K562 (cell line): ENCODE measurements around the gene DOK3. TPM values are rescaled to one million over a fixed set of nuclear protein-coding genes. Genes with fewer than 3 reads are reported as not detected.

Experiments used
- ATAC-seq: fragments of 200-7000 bp; cut with Tn5 transposase; 3 replicates; pipeline ENCODE4 v1.9.1; 2020; ENCODE audit warnings: moderate library complexity
- BruUV-seq: library from RNA; stranded (reverse); fragments of 400-500 nt; replicated peaks from 2 replicates; lab custom pipeline; 2021; lab: Mats Ljungman, UMichigan
- CTCF ChIA-PET: fragments of 300-600 bp; formaldehyde crosslinking; extraction: SDS; loops from one replicate; lab custom pipeline; 2021; ENCODE audit warnings: low intra/inter-chr PET ratio; lab: Yijun Ruan, JAX
- POLR2A ChIA-PET: fragments of 300-600, 350-650 bp; sonication (Branson Sonifier 250); formaldehyde crosslinking; extraction: SDS; loops from one replicate; lab custom pipeline; 2021; ENCODE audit warnings: antibody characterized with exemption, inconsistent platforms; lab: Yijun Ruan, JAX
- DNase-seq, 4 experiments: peaks; one replicate each; pipeline versions ENCODE4 v3.0.0 to v3.0.0-alpha.2; 2011 to 2018; ENCODE audit warnings: low spot score in 3 of 4, mixed read lengths in 3 of 4; ENCODE audit errors: extremely low read depth in 1 of 4
- FAIRE-seq: peaks from 2 replicates; lab custom pipeline; 2011; peaks lifted over from hg19 to GRCh38; lab: Jason Lieb, UNC
- H2AFZ ChIP-seq: 2 replicates; pipeline ENCODE4 v1.6.0; 2011; ENCODE audit warnings: low read depth, low read length, control low read depth, inconsistent platforms
- H3K27ac ChIP-seq: fragments of 200-600 bp; 3 replicates; pipeline ENCODE4 v1.8.0; 2011; ENCODE audit warnings: low read depth, mild to moderate bottlenecking, control low read depth, inconsistent platforms, low read length, moderate library complexity, mixed read lengths; ENCODE audit errors: extremely low read depth
- H3K27me3 ChIP-seq, 2 experiments: fragments of 300-600 bp in 1 of 2; 2 replicates in 1 of 2; 3 replicates in 1 of 2; pipeline versions ENCODE4 v1.6.0 to v1.8.0; 2011; ENCODE audit warnings: inconsistent platforms in 2 of 2, low read length in 2 of 2, mild to moderate bottlenecking in 1 of 2, mixed read lengths in 1 of 2, moderate library complexity in 1 of 2; ENCODE audit not compliant: control insufficient read depth in 2 of 2, insufficient read depth in 2 of 2
- H3K36me3 ChIP-seq: fragments of 300-600 bp; 3 replicates; pipeline ENCODE4 v1.8.0; 2011; ENCODE audit warnings: mild to moderate bottlenecking, low read length, inconsistent platforms; ENCODE audit not compliant: control insufficient read depth, insufficient read depth
- H3K4me1 ChIP-seq, 2 experiments: fragments of 200-600 bp in 1 of 2; replicated peaks in 1 of 2; 2 replicates in 1 of 2; 3 replicates in 1 of 2; pipeline versions ENCODE4 v1.5.1 to v1.8.0; 2011; ENCODE audit warnings: inconsistent platforms in 2 of 2, low read length in 2 of 2, mild to moderate bottlenecking in 1 of 2, mixed read lengths in 1 of 2, moderate library complexity in 1 of 2; ENCODE audit not compliant: control insufficient read depth in 2 of 2, insufficient read depth in 2 of 2
- H3K4me2 ChIP-seq: 2 replicates; pipeline ENCODE4 v1.6.1; 2011; ENCODE audit warnings: low read length, control low read depth, inconsistent platforms, mixed read lengths; ENCODE audit not compliant: insufficient read depth
- H3K4me3 ChIP-seq: fragments of 200-600 bp; sonication (generic), shearing (Covaris generic); 2 replicates; pipeline ENCODE4 v1.5.1; 2016; ENCODE audit warnings: control low read depth, inconsistent platforms
- H3K79me2 ChIP-seq: fragments of 200-600 bp; 3 replicates; pipeline ENCODE4 v1.8.0; 2011; ENCODE audit warnings: low read length, inconsistent platforms; ENCODE audit not compliant: control insufficient read depth, insufficient read depth
- H3K9ac ChIP-seq, 2 experiments: 2 replicates each; pipeline versions ENCODE4 v1.6.0 to v1.6.1; 2011; ENCODE audit warnings: low read depth in 2 of 2, low read length in 2 of 2, control low read depth in 1 of 2, inconsistent platforms in 1 of 2, mild to moderate bottlenecking in 1 of 2, mixed read lengths in 1 of 2; ENCODE audit not compliant: insufficient read depth in 1 of 2
- H3K9me1 ChIP-seq: one replicate; pipeline ENCODE4 v1.6.0; 2011; ENCODE audit warnings: inconsistent platforms, mild to moderate bottlenecking, low read length, moderate library complexity; ENCODE audit not compliant: control insufficient read depth, insufficient read depth
- H3K9me3 ChIP-seq: replicated peaks from 2 replicates; pipeline ENCODE4 v1.5.1; 2011; ENCODE audit warnings: low read depth, low read length, inconsistent platforms; ENCODE audit not compliant: control insufficient read depth, insufficient read depth
- H4K20me1 ChIP-seq: replicated peaks from 2 replicates; pipeline ENCODE4 v1.6.1; 2011; ENCODE audit warnings: low read length, inconsistent platforms, mixed read lengths; ENCODE audit not compliant: control insufficient read depth, insufficient read depth
- CTBP1 ChIP-seq: fragments of 450-650 bp; IDR thresholded peaks from 2 replicates; pipeline ENCODE4 v1.6.1; 2016; ENCODE audit warnings: borderline replicate concordance
- CXXC5 ChIP-seq: fragments of 250-450 bp; sonication (Bioruptor Pico); IDR thresholded peaks from 2 replicates; pipeline ENCODE4 v1.8.0; 2022; ENCODE audit warnings: inconsistent platforms, mild to moderate bottlenecking, moderate library complexity
- KDM4B ChIP-seq, 2 experiments: fragments of 450-650 bp in 1 of 2; sonication (generic) in 1 of 2; IDR thresholded peaks; 2 replicates each; pipeline ENCODE4 v1.6.1; 2016 to 2017; ENCODE audit warnings: borderline replicate concordance in 2 of 2, antibody characterized with exemption in 1 of 2, low read depth in 1 of 2, mild to moderate bottlenecking in 1 of 2
- NCOA1 ChIP-seq: fragments of 450-650 bp; IDR thresholded peaks from 2 replicates; pipeline ENCODE4 v1.6.1; 2016; ENCODE audit warnings: low read depth
- NFE2 ChIP-seq: IDR thresholded peaks from 2 replicates; pipeline ENCODE4 v1.6.1; 2014; ENCODE audit warnings: antibody characterized with exemption, low read depth
- POLR2G ChIP-seq: fragments of 200-400 bp; formaldehyde crosslinking; IDR thresholded peaks from 2 replicates; pipeline ENCODE4 v1.6.1; 2017; ENCODE audit warnings: low read depth, mild to moderate bottlenecking, antibody characterized with exemption, low read length, moderate library complexity
- RCOR1 ChIP-seq, 2 experiments: IDR thresholded peaks; 2 replicates each; pipeline ENCODE4 v1.6.1; 2012; ENCODE audit warnings: low read depth in 2 of 2, low read length in 2 of 2, borderline replicate concordance in 1 of 2, improper control_type of control experiment in 1 of 2
- RFX1 ChIP-seq: fragments of 450-650 bp; IDR thresholded peaks from 2 replicates; pipeline ENCODE4 v1.6.1; 2016; ENCODE audit warnings: mild to moderate bottlenecking, moderate library complexity
- SMAD4 ChIP-seq: fragments of 250-450 bp; sonication (Bioruptor Pico); conservative IDR thresholded peaks from 2 replicates; pipeline ENCODE4 v1.8.0; 2021; ENCODE audit warnings: inconsistent platforms, mild to moderate bottlenecking, moderate library complexity
- VEZF1 ChIP-seq: fragments of 200-800 bp; sonication (Bioruptor generic); IDR thresholded peaks from 2 replicates; pipeline ENCODE4 v1.6.1; 2017; ENCODE audit warnings: missing genetic modification characterization, missing compliant biosample characterization
- ZBTB33 ChIP-seq: sonication (generic); formaldehyde crosslinking; IDR thresholded peaks from 2 replicates; pipeline ENCODE4 v1.8.1; 2023; ENCODE audit warnings: mild to moderate bottlenecking, missing genetic modification reagents
- ZNF24 ChIP-seq: fragments of 450-650 bp; IDR thresholded peaks from 2 replicates; pipeline ENCODE4 v1.6.1; 2016
- ZNF77 ChIP-seq: fragments of 250-450 bp; sonication (Bioruptor Pico); IDR thresholded peaks from 2 replicates; pipeline ENCODE4 v1.5.0; 2020
- WGBS: fragments of 100-300 bp; shearing (Covaris generic); methylation state at CpG from one replicate; pipeline ENCODE4 v1.1.6; 2016; ENCODE audit warnings: low coverage, mixed read lengths; ENCODE audit not compliant: insufficient coverage; ENCODE audit errors: missing lambda C conversion rate; 5-methylcytosine and 5-hydroxymethylcytosine counted together
- in situ Hi-C: fragments of 300-500 bp; cut with MboI; formaldehyde crosslinking; loops from 4 replicates; pipeline ENCODE4 v1.15.0; 2018; ENCODE audit warnings: inconsistent platforms, mixed read lengths
- intact Hi-C: fragments of 100-400 bp; cut with micrococcal nuclease; formaldehyde crosslinking; loops from 2 replicates; pipeline ENCODE4 v1.14.2; 2022
- polyA plus RNA-seq, 8 experiments: library from polyadenylated mRNA; depleted of rRNA in 4 of 8; stranded (reverse) in 5 of 8; unstranded in 3 of 8; fragments of >200 nt; fragmentation: Nextera tagmentation in 2 of 8; fragmentation: Illumina TruSeq in 1 of 8; extraction: Ambion mirVana in 2 of 8; extraction: Trizol in 1 of 8; gene quantifications; 2 replicates each; pipeline versions ENCODE4 v1.2.1 to v1.2.3, GENCODE V29; 2011 to 2014; ENCODE audit warnings: inconsistent platforms in 1 of 8, missing spikeins in 1 of 8
- total RNA-seq, 7 experiments: library from RNA; depleted of rRNA in 6 of 7; stranded (reverse); fragments of >200 nt in 6 of 7; fragmentation: Illumina TruSeq in 2 of 7; extraction: Trizol in 2 of 7; gene quantifications; 2 replicates each; pipeline versions ENCODE4 v1.2.1 to v1.2.3, GENCODE V29; 2011 to 2021; ENCODE audit warnings: low replicate concordance in 1 of 7

Gene DOK3
- total and polyA plus RNA-seq, 9 of the 15 experiments (the other 6 are each of a cell fraction or from before 2014, with no cell fraction given), result 1.3 to 23.0 (median 8.0) TPM

GRCh38 chr5:177459357-177459756 lies 50.3 kb downstream of the DOK3 start:
- WGBS, result 84% methylated on average over 7 of the region's 11 CpGs
- DNase-seq, result no peak
- no peak overlapping the region for H3K9ac ChIP-seq
- H3K4me3 ChIP-seq, result no peak overlapping the region
- H3K27ac ChIP-seq, result no peak overlapping the region
- peaks cover 3% of the 10 kb centered on the region for H3K9me1 ChIP-seq
- H3K36me3 ChIP-seq, result peaks cover 48% of the 10 kb centered on the region; the same call in 1 of the 3 replicates
- no TSS peak for BruUV-seq
- CTCF ChIA-PET, result no interaction called here
- in situ Hi-C loops (loop anchor here (10.0 kb wide), 1 partner anchor 345 kb away; no protein-coding TSS in a partner anchor), intact Hi-C loops (no loop called here)
- H3K79me2 ChIP-seq, result peaks cover 10% of the 10 kb centered on the region; the same call in 2 of the 3 replicates
- H3K4me1 ChIP-seq, result peaks cover 8 to 66% of the 10 kb centered on the region in 2 experiments
- TF ChIP-seq POLR2G (peak; percentile 39; the same call in 1 of the 2 replicates), CXXC5 (CRISPR knock-in tag) (no peak)
- H3K4me2 ChIP-seq, result no peak overlapping the region
- POLR2A ChIA-PET, result interaction anchor here (0.7 to 1.0 kb wide), 3 partner anchors 8 to 34 kb away, joined by 3 read pairs; no protein-coding TSS in a partner anchor
- FAIRE-seq, result no peak
- no peaks in the 10 kb centered on the region for H3K9me3 ChIP-seq
- no peaks in the 10 kb centered on the region for H3K27me3 ChIP-seq
- peaks cover 7% of the 10 kb centered on the region for H4K20me1 ChIP-seq
- no peak for ATAC-seq
- H2AFZ ChIP-seq, result no peak overlapping the region

- 90% methylated on average over 11 of the region's 14 CpGs for WGBS
- no peak for FAIRE-seq
- no peaks in the 10 kb centered on the region for H3K27me3 ChIP-seq
- peaks cover 10% of the 10 kb centered on the region; the same call in 2 of the 3 replicates for H3K79me2 ChIP-seq
- H3K27ac ChIP-seq, result no peak overlapping the region
- H3K36me3 ChIP-seq, result peaks cover 48% of the 10 kb centered on the region; the same call in 1 of the 3 replicates
- H3K4me1 ChIP-seq, result peaks cover 8 to 70% of the 10 kb centered on the region in 2 experiments
- no peak overlapping the region for H2AFZ ChIP-seq
- BruUV-seq, result no TSS peak
- DNase-seq, result peak in 3 of 4 experiments; percentile 38 to 48 (median 41)
- POLR2A ChIA-PET, result no interaction called here
- no peaks in the 10 kb centered on the region for H3K9me3 ChIP-seq
- no peak for ATAC-seq
- no peak overlapping the region for H3K4me3 ChIP-seq
- no peak overlapping the region for H3K9ac ChIP-seq
- H3K4me2 ChIP-seq, result no peak overlapping the region
- peaks cover 3% of the 10 kb centered on the region for H3K9me1 ChIP-seq
- CTCF ChIA-PET, result no interaction called here
- H4K20me1 ChIP-seq, result peaks cover 8% of the 10 kb centered on the region
- intact Hi-C loops, result no loop called here
- in situ Hi-C loops, result loop anchor here (10.0 kb wide), 1 partner anchor 344 kb away; no protein-coding TSS in a partner anchor
- TF ChIP-seq VEZF1 (CRISPR knock-in tag) (no peak), NFE2 (no peak), KDM4B (IDR thresholded peaks at IDR 0.05; ENCODE audit: borderline replicate concordance in 2 of 2, low read depth in 1 of 2) (no peak), ZBTB33 (peak; percentile 75), NCOA1 (no peak), RCOR1 (IDR thresholded peaks at IDR 0.05; ENCODE audit: borderline replicate concordance in 1 of 2, low read depth in 2 of 2, low read length in 2 of 2) (0 out of 4 replicates have a peak, but pooled peaks of 1 of the 2 experiments have one; percentile 35), CTBP1 (peak; percentile 73; the same call in 1 of the 2 replicates), ZNF24 (no peak), POLR2G (peak; percentile 46; the same call in 1 of the 2 replicates), SMAD4 (CRISPR knock-in tag) (no peak), RFX1 (peak; percentile 95), ZNF77 (CRISPR knock-in tag) (no peak)
These were observed 50.7 kb downstream of the DOK3 start for GRCh38 chr5:177458912-177459350.
